Panc1 (cell line): ENCODE results near the gene TGFBR1.

Experiments used
- POLR2AphosphoS5 ChIP-seq: IDR thresholded peaks from 2 replicates; pipeline ENCODE4 v1.6.1; 2012; ENCODE audit warnings: mild to moderate bottlenecking, low read depth, low read length, moderate library complexity
- TF ChIP-seq, protein P1 (sequence below): fragments of 450-650 bp; IDR thresholded peaks from 2 replicates; pipeline ENCODE4 v1.5.1; 2017; ENCODE audit warnings: mild to moderate bottlenecking

DNA sequence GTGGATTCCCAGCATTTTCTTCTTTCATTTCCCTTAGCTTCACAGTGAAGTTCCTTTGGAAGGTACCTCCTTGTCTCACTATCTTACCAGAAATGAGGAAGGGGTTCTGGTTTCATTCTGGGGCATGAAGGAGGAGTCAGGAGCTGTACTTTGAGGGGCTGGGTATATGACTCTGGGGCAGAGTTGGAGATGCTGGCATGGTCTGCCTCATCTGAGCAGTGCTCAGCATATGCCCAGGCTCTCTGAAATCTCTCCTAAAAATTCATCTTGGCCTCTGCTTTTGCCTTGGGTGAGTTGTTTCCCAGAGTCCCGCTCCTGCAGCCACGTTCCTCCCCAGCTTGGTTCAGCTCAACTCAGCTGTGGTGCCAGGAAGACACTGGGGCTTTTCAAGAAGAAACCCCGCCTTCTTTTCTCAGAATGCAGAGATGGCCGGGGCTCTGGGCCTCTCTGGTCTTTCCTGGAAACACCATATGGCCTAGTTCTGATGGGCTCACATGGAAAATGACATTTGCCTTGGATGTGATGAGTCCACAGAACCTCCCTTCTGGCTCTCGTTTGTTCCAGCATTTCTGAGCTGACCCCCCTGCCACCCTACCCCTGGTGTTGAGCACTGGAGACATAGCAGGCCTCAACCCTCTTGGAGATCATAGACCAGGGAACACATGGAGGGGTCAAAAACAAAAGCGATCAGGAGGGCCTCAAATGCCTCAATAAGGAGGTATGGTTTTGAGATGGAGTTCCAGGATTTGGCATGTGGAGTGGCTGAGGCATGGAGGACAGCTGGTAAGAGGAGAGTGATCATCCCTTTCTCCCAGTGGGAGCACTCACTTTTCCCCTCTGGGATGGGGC is 12.0 kb upstream of the TGFBR1 start:
- TF ChIP-seq, protein P1, sequence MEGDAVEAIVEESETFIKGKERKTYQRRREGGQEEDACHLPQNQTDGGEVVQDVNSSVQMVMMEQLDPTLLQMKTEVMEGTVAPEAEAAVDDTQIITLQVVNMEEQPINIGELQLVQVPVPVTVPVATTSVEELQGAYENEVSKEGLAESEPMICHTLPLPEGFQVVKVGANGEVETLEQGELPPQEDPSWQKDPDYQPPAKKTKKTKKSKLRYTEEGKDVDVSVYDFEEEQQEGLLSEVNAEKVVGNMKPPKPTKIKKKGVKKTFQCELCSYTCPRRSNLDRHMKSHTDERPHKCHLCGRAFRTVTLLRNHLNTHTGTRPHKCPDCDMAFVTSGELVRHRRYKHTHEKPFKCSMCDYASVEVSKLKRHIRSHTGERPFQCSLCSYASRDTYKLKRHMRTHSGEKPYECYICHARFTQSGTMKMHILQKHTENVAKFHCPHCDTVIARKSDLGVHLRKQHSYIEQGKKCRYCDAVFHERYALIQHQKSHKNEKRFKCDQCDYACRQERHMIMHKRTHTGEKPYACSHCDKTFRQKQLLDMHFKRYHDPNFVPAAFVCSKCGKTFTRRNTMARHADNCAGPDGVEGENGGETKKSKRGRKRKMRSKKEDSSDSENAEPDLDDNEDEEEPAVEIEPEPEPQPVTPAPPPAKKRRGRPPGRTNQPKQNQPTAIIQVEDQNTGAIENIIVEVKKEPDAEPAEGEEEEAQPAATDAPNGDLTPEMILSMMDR, result no peak
- no peak for TF ChIP-seq POLR2AphosphoS5
